GM19397 (cell line): Measurements from ENCODE around the gene PCED1A.
A peak's percentile ranks its signal among the peaks of the same experiment; 100 is the strongest.

Experiments used
- ATAC-seq: cut with Tn5 transposase; IDR thresholded peaks from one replicate; pipeline ENCODE4 v1.9.1; 2021; ENCODE audit warnings: mild to moderate bottlenecking, moderate library complexity; ENCODE audit not compliant: unreplicated experiment

PCED1A gene

DNA sequence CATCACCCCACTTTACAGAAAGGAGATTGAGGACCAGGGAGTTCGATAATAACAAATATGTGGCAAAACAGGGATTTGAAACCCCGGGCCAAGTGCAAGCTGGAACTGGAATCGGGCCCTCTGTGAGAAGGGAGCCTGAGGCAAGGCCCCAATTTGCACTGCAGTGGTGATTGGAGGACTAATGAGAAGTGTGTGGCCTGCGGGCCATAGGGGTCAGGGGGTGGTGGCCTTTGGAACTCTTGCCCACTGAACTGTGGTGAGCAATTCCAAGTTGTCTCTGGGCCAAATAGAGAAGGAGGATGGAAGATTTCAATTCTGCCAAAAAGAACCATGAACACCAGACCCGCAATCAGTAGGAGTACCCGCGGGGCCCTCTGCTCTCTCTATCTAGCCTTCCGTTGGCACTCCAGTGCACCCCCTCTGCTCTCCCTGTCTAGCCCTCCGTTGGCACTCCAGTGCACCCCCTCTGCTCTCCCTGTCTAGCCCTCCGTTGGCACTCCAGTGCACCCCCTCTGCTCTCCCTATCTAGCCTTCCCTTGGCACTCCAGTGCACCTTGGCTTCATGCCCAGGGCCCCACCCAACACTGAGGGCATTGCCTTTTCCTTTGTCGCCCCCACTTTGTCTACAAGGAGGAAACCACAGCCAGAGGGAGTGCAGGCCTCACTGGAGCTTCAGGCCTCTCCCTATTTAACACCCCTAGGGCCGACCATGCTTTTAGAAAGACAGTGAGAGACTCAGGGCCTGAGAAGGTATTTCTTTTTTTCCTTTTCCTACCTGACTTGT lies 26.8 kb upstream of the PCED1A start:
- no peak for ATAC-seq

DNA sequence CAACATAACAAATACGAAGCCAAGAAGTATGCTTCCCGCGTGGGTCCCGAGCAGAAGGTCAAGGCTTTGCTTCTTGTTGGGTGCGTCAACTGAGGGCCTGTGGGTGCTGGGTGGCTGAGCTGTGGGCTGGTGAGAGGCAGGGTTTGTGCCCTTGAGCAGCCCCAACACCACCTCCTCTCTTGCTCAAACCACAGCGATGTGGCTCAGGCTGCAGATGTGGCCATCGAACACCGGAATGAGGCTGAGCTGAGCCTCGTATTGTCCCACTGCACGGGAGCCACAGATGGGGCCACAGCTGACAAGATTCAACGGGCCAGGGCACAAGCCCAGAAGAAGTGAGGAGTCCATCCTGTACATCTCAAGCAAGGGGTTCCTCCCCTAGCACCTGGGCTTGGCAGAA lies 25.8 kb upstream of the PCED1A start:
- ATAC-seq: no peak

DNA sequence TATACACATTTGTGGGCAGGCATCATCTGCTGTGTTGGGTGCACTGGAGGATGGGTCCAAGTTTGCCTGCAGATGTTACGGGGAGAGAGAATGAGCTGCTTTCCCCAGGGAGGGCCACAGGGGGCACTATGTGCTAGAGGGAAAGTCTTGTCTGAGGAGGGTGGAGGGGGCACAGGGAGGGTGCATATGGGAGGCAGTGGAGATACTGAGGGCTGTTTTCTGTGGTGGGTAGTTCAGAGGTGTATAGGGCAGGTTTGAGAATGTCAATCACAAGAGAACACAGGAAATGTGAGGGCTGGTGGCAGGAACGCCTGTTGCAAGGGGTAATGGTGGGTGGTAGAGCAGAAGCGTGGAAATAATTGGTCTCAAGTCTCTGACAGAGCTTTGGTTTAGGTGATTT lies 25.2 kb upstream of the PCED1A start:
- no peak for ATAC-seq

DNA sequence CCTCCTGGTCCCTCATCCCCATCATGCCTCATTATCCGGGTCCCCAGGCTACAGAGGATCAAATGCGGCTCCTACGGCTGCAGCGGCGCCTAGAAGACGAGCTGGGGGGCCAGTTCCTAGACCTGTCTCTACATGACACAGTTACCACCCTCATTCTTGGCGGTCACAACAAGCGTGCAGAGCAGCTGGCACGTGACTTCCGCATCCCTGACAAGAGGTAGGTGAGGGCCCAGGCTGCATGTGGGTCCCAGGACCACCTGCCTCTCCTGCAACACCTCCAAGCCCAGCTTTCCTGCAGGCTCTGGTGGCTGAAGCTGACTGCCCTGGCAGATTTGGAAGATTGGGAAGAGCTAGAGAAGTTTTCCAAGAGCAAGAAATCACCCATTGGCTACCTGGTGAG lies 24.6 kb upstream of the PCED1A start:
- ATAC-seq: no peak

DNA sequence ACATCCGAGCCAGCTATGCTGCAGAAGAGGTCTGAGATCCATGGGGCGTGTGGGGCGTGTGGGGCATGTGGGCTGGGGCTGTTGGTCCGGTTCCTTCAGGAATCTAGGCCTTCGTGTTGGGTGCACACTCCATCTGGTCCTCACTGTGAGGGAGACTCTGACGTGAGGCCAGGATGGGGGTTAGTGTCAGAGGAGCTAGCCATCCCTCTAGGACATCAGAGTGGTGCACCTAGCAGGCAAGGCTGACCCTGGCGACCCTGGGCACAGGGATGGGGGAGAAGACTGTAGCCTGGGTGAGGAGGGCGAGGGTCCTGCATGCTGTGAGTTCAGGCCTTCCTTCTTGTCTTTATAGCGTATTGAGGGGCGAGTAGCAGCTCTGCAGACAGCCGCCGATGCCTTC lies 24.2 kb upstream of the PCED1A start:
- ATAC-seq: no peak

DNA sequence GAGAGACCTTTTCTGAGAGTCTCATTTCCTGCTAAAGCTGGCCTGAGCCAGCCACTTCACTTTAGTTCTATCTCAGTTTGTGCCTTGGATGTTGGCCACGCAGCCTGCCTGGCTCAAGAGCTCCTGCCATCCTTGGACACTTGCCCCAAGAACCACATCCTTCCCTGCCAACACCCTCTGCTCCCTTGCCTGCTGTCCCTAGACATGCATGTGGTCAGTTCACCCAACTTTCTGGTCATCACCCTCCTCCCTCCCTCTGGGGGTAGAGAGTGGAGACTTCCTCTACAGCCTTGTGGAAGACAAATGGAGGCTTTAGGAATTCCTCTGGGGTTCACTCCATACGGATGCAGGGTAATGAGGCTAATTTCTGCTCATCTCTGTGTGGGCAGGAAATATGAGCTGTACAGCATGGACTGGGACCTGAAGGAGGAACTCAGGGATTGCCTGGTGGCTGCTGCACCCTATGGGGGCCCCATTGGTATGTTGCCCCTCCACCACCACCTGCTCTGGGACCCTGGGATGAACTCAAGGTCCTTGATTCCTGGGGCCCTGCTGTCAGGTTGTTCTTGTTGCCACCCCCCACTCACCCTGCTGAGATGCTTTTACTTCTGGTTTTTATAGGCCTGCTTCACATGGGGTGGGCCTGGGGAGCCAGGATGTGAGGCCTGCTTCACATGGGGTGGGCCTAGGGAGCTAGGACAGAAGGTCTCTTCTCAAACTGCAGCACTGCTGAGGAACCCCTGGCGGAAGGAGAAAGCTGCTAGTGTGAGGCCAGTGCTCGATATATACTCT lies 19.1 kb upstream of the PCED1A start:
- no peak for ATAC-seq

DNA sequence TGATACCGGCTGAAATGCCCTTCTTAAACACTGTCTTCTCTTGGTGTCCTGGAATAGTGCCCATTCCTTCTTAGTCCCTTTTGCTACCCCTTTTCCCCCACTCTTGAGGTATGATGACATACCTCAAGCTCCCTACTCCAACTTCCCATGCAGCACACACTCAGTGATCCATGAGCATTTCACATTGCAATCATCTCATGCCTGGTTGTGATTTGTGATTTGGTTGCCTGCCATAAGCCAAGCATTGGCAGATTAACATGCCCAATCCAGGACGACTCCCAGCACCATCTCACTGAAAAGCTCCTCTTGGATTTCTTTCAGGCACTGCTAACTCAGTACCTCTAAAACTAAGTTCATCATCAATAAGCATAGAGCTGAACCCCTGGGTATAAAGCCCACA lies 18.1 kb upstream of the PCED1A start:
- ATAC-seq: no peak

DNA sequence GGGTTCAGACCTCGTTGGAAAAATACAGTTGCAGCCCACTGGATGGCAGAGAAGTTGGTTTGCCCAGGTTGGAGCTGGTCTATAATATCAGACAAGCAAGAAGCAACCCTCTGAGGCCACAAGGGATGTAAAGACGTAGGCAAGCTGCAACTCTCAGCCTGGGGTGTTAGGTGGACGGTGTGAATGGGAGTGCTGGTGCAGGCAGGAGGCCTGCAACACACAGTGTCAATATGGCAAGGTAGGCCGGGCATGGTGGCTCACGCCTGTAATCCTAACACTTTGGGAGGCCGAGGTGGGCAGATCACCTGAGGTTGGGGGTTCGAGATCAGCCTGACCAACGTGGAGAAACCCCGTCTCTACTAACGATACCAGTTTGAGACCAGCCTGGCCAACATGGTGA lies 10.6 kb upstream of the PCED1A start:
- no peak for ATAC-seq

DNA sequence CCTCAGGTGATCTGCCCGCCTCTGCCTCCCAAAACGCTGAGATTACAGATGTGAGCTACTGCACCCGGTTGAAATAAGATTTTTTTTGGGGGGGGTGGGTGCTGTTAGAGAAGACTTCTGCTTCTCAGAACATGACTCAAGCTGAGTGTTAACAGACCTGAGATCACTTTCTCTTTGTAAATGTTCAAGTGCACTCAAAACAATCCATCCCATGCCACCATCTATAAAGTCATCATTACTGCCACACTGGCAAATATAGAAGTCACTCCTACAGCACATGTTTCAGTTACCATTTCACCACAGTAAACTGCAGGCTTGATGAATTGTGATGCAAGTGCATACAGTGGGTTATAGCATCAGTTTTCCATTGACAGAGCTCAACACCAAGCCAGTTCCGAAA lies 9.1 kb upstream of the PCED1A start:
- ATAC-seq: no peak

DNA sequence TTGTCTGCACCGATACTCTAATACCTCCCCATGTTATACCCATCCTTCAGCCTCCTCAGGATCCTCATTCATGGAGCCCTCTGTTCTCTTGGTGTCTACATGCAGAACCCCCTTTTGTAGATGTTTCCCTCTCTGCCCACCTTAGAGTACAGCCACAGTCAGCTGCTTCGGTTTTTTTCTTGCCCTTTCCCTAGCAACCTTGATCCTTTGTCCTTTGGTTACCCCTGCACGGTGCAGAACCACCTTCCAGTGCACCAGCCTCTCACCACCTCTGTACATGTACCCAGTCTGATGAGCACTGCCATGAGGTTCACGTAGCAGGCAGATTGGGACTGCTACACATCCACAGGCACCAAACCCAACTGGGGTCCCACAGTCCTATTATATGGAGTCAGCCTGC lies 7.3 kb upstream of the PCED1A start:
- ATAC-seq: no peak

DNA sequence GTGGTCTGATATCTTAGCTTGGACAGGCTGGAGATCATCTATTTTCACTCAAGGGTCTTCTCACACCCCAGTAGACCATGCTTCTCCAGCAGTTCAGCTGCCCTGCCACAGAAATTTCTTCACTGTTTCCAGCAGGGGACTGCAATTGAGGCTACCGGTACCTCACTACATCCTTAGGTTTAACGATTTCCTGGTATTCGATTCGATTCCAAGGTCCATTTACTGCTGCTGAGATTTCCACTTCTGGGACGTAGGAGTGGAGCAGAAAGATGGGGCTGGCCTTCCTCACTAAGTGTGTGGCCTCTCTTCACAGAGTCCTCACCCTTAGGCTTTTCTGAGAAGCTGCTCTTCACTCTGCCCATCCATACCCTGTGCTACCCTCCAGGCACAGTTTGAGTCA lies 6.2 kb upstream of the PCED1A start:
- no peak for ATAC-seq

DNA sequence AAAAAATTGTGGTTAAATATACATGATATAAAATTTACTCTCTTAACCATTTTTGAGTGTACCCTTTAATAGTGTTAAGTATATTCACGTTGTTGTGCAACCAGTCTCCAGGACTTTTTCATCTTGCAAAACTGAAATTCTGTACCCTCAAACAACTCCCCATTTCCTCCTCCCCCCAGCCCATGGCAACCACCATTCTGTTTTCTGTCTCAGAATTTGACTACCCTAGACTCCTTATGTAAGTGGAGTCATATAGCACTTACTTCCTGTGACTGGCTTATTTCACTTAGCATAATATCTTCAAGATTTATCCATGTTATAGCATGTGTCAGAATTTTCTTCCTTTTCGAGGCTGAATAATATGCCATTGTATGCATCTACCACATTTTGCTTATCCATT lies 5.2 kb upstream of the PCED1A start:
- ATAC-seq: no peak

DNA sequence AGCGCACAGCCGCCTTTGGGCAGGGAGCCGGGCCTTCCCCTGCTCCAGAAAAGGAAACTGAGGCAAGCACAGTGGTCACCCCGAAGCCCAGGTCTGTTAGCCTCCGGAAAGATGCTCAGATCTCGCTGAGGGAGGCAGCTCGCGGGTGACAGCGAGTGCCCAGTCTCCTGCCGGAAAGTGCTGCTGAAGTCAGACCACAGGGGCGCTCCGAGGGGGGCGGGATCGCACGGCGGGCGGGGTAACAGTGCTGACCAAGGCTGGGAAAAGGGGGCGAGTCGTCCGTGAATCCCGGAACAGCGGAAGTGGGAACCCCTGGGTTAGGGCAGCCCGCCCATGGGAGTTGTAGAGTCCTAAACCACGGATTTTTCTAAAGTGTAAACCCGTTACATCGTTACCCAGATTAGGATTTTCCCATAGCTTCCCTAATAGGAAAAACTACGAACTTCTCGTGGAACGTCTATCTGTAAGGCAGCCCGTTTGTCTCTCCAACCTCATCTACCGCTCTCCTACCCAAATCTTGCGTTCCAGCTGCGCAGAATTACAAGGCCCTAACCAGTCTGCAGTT lies 594 bp upstream of the PCED1A start:
- peak; percentile 27 for ATAC-seq

DNA sequence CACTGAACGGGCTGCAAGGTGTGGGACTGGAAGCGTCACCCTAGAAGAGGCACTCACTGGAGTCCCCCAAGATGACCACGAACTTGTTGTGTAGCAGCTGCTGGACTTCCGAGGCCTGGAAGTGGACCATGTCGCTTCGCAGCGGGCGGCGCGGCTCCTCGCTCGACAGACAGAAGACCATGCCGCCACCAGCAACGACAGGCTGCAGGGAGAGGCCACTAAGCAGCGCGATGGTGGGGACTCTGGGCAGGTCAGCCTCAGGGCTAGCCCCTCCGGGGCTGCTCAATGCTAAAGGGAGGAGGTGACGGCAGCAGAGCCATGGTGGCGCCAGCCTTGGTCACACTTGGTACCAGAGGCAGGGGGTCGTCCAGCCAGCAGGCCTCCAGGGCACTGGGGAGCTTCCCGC lies 720 bp downstream of the PCED1A start:
- no peak for ATAC-seq

DNA sequence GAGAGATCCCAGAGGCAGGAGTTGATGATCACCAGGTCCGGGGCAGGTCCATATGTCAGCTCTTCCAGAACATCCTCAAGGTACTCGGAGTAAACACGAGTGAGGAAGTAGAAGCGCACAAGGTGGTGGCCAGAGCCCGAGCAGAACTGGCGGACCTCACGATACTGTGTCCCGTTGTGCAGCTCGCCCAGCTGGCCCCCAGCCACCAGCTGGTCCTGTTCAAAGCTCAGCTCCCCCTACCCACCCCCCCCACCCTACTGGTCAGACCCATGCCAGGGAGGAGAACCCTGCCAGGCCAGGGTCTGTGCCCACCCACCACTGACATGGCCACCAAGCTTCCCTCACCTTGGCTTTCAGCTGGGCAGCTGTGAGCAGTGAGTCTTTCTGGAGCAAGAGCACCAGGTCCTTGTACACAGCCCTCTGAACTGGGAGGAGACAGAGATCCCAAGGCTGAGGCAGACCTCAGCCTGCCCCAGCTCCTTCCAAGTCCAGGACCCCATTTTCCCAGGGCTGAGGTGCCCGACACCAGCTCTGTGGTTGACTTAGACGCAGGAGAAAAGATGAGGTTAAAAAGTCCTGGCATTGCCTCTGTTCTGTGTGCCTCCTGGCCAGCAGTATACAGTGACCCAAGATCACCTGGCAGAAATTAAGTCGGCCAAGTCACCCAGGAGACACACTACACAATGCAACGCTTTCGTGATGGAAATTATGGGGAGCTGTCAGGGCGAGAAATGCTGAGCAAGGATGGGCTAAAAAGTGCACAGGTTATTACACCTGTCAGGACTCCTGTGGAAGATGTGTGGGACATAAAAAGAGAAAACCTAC lies 1.4 kb downstream of the PCED1A start:
- no peak for ATAC-seq

DNA sequence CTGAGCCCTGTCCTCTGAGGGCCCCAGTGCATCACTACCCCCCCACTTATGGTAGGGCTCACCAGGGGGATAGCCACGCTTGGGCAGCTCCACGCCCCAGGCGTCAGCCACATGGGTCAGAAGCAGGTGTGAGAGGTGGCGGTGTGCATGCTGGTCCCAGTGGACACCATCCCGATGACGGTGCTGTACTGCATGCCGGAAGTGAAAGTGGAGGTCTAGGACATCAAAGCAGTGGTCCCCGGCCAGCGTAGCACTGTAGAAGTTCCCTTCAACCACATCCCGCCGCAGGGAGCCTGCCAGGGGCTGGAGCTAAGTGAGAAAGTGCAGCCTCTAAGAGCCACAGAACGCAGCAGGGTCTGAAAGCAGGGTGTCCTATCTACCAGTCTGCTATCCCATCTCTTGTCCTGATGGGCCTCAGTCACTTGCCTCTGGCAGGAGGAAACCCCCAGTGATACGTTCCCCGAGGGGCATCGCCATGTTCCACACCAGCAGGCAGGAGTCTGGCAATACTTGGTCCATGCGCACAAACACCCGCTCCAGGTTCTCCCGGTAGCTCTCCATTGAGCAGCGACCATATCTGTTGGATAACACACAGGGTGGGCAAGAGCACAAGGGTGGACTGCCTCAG lies 2.2 kb downstream of the PCED1A start:
- ATAC-seq: no peak

DNA sequence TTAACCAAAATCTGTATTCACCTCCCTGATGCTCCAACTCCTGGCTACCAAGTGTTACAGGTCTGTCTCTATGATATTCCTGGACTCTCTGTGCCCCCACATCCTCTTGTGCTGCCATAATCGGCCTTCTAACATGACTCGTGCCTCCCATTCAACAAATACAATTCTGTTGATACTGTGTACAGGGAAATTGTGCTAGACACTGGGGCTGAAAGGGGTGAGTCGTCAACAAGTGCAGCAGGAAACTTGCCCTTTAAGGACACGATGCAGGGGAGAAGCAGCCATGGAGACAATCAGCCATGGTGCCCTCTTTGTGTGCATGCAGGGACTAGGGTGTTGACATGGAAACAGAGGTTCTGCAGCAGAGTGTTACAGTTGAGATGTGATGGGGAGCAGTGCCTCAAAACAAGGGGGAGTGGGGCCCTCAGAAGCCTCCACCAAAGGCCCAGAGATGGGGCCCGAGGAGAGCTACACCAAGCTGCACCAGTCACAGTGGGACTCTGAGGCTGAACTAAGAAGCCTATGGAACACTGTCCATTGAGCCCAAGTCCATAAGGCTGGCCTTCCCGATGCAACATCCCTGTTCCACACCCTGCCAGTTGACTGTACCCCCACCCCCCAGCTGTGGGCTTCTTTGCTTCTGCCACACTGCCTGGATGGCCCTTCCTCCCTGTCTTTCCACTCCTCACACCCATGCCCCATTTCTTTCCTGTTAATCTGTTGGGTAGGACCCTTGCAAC lies 3.1 kb downstream of the PCED1A start:
- ATAC-seq: no peak

DNA sequence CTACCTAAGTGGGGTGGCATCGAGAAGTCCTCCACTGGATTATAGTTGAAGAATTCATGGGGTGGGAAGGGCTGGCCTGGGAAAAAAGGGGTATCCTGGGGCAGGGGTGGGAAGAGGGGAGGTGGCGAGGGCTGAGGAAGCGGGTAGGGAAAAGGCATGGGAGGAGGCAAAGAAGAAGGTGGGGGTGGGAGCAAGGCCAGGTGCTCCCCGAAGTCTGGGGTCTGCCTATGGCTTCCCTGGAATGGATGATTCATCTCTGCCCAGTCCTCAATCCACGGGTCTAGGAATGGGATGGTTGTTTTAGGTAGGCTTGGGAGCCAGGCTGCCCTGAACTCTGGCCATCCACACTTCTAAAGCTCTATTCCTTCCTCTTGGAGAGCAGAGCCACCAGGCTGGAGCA lies 4.4 kb downstream of the PCED1A start:
- no peak for ATAC-seq

DNA sequence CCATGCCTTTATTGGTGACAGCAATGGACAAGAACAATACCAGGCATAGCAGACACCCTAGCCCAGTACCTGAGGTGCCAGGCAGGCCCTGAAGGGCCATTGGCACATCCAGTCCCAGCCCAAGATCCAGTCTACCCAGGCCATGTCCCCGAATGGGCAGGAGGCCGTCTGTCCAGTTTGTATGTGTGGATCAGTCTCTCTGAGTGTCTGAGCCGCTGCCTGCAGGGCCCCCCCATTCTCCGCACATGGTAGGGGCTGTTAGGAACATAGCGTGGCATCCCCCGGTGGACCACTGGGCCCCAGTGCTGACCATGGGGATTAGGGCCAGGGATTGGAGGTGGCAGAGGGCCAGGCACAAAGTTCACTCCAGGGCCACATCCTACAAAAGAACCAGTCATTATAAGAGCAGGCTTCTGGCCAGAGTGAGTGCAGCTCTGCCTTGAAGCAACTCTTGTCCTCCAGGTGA lies 5.1 kb downstream of the PCED1A start:
- ATAC-seq: no peak
